Vein endothelial cell (primary cell): Measurements from ENCODE around the gene ADAP1. TPM values are rescaled to one million over a fixed set of nuclear protein-coding genes. Genes with fewer than 3 reads are reported as not detected.

Source experiments
- total RNA-seq: library from RNA; depleted of rRNA; stranded (reverse); fragments of >200 nt; gene quantifications from 2 replicates; pipeline ENCODE4 v1.2.3, GENCODE V29; 2012

ADAP1 gene
- 0.65 and 1.4 TPM in 2 replicates for total RNA-seq

GRCh38 chr7:954330-955238 lies at the start of gene ADAP1:
TSS of gene ADAP1 (minus strand) at chr7:954680. CDS start at chr7:954477, 203 bp downstream.

GRCh38 chr7:983004-983615 lies 28.6 kb upstream of the ADAP1 start, which contains the start of gene CYP2W1:
TSS of gene CYP2W1 (plus strand) at chr7:983181. CDS start at chr7:983212, 31 bp downstream.

GRCh38 chr7:974820-975681 lies 20.6 kb upstream of the ADAP1 start, which contains the start of gene COX19:
TSS of gene COX19 (minus strand) at chr7:975549. CDS start at chr7:975509, 40 bp downstream.

GRCh38 chr7:876077-876971 lies 78.2 kb downstream of the ADAP1 start, which contains the start of gene GET4:
TSS of gene GET4 (plus strand) at chr7:876554. CDS start at chr7:876646, 92 bp downstream.

Other genes starting within 250 kb of the ADAP1 start
- 48.1 and 55.5 TPM in 2 replicates for gene DNAAF5, start 228.0 kb downstream of the ADAP1 start, total RNA-seq
- gene PRKAR1B, start 227.4 kb downstream of the ADAP1 start, total RNA-seq: 35.1 and 39.5 TPM in 2 replicates
- 113 and 234 TPM in 2 replicates for gene SUN1, start 122.2 kb downstream of the ADAP1 start, total RNA-seq
- 27.5 and 34.9 TPM in 2 replicates for gene GET4, start 78.1 kb downstream of the ADAP1 start, total RNA-seq
- 9.3 and 9.5 TPM in 2 replicates for gene COX19, start 20.9 kb upstream of the ADAP1 start, total RNA-seq
- gene CYP2W1, start 28.5 kb upstream of the ADAP1 start, total RNA-seq: not detected in 2 replicates
- 13.5 and 29.4 TPM in 2 replicates for gene GPR146, start 89.9 kb upstream of the ADAP1 start, total RNA-seq
- 2.3 and 4.5 TPM in 2 replicates for gene GPER1, start 133.4 kb upstream of the ADAP1 start, total RNA-seq
- 17.6 and 17.9 TPM in 2 replicates for gene ZFAND2A, start 205.5 kb upstream of the ADAP1 start, total RNA-seq